Hepatic stellate cell (primary cell): ENCODE data around the gene N4BP2.

ENCODE experiments used
- DNase-seq: peaks from one replicate; pipeline ENCODE4 v3.0.0; 2011; ENCODE audit warnings: low spot score

Gene N4BP2

GRCh38 chr4:40192114-40193015, 135.7 kb downstream of the N4BP2 start:
- DNase-seq, result no peak

- DNase-seq, result no peak
Measured at GRCh38 chr4:40193016-40193571, 136.4 kb downstream of the N4BP2 start.

GRCh38 chr4:40193578-40193977, 136.9 kb downstream of the N4BP2 start:
- no peak for DNase-seq

GRCh38 chr4:40194602-40195161, 138.0 kb downstream of the N4BP2 start:
- DNase-seq, result no peak

- no peak for DNase-seq
Measured at GRCh38 chr4:40195182-40196177, 138.8 kb downstream of the N4BP2 start.

- no peak for DNase-seq
Measured at GRCh38 chr4:40196272-40196671, 139.6 kb downstream of the N4BP2 start.

GRCh38 chr4:40196724-40197281, 140.2 kb downstream of the N4BP2 start, which contains the start of gene RHOH:
RHOH (plus strand) TSS chr4:40197031; CDS start chr4:40243387, 46,356 bp downstream.
- DNase-seq, result no peak

- DNase-seq, result no peak
Measured at GRCh38 chr4:40197879-40198689, 141.4 kb downstream of the N4BP2 start.

- no peak for DNase-seq
Measured at GRCh38 chr4:40199179-40199670, 142.6 kb downstream of the N4BP2 start.

- DNase-seq, result no peak
Measured at GRCh38 chr4:40199999-40200874, 143.6 kb downstream of the N4BP2 start.

- no peak for DNase-seq
Measured at GRCh38 chr4:40200875-40201801, 144.5 kb downstream of the N4BP2 start.

GRCh38 chr4:40201898-40202297, 145.2 kb downstream of the N4BP2 start:
- no peak for DNase-seq

- no peak for DNase-seq
Measured at GRCh38 chr4:40202474-40202873, 145.8 kb downstream of the N4BP2 start.

- no peak for DNase-seq
Measured at GRCh38 chr4:40204507-40205258, 148.0 kb downstream of the N4BP2 start.

- no peak for DNase-seq
Measured at GRCh38 chr4:40205259-40206198, 148.9 kb downstream of the N4BP2 start.

GRCh38 chr4:40206426-40206825, 149.8 kb downstream of the N4BP2 start:
- DNase-seq, result no peak
